Brain microvascular endothelial cell (primary cell): Measurements from ENCODE around the gene WNK1.
"Not testable (repeated sequence)": the region's sequence is repeated elsewhere in the genome, so short reads cannot be mapped to it uniquely, and the experiment has no call there.

Experiments used
- DNase-seq: peaks from one replicate; pipeline ENCODE4 v3.0.0-alpha.2; 2020
- H3K27ac ChIP-seq: fragments of 250-450 bp; sonication (Bioruptor Pico); 2 replicates; pipeline ENCODE4 v1.5.1; 2020; ENCODE audit warnings: mild to moderate bottlenecking, moderate library complexity
- H3K27me3 ChIP-seq: fragments of 250-450 bp; sonication (Bioruptor Pico); replicated peaks from 2 replicates; pipeline ENCODE4 v1.5.1; 2020; ENCODE audit warnings: mild to moderate bottlenecking
- H3K36me3 ChIP-seq: fragments of 250-450 bp; sonication (Bioruptor Pico); replicated peaks from 2 replicates; pipeline ENCODE4 v1.5.1; 2020; ENCODE audit warnings: mild to moderate bottlenecking
- H3K4me3 ChIP-seq: 2 replicates; pipeline ENCODE4 v1.5.1; 2011; ENCODE audit warnings: low read depth, mild to moderate bottlenecking, control low read depth, low read length, moderate library complexity
- in situ Hi-C: cut with HindIII; loops from 2 replicates; pipeline ENCODE4 v1.10.0; 2017; ENCODE audit warnings: low sequenced_read_pairs, low pct_ligation_motif_present
- TF ChIP-seq, protein P1 (sequence below): IDR thresholded peaks from 2 replicates; pipeline ENCODE4 v1.5.1; 2011; ENCODE audit warnings: low read depth, mild to moderate bottlenecking, moderate library complexity, low read length, control low read depth, inconsistent platforms; ENCODE audit errors: missing control alignments

The WNK1 gene

DNA sequence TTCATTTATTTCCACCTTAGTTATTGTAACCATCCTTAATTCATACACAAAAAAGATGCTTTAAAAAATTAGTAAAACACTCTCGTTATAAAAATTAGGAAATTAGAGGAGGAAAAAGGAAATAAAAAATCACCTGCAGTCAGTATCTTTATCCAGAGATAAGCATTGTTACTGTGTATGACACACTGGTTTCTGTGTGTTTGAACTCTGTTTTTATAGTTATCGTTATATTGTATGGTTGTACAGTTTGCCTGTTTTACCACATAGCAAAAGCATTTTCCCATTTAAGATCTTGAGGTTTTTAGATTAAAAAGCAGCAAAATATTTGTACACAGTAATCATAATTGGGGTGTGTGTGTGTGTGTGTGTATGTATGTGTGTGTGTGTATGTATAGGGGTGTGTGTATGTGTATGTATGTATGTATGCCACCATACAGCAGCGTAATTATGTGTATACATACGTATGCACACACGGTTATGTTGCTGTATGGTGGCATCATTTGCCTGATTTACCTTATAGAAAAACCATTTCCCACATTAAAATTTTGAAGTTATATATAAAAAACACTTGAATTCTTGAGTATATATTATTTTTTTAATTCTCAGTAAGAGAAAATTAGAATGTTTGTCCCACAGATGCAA, 19.8 kb downstream of the WNK1 start:
- TF ChIP-seq, protein P1, sequence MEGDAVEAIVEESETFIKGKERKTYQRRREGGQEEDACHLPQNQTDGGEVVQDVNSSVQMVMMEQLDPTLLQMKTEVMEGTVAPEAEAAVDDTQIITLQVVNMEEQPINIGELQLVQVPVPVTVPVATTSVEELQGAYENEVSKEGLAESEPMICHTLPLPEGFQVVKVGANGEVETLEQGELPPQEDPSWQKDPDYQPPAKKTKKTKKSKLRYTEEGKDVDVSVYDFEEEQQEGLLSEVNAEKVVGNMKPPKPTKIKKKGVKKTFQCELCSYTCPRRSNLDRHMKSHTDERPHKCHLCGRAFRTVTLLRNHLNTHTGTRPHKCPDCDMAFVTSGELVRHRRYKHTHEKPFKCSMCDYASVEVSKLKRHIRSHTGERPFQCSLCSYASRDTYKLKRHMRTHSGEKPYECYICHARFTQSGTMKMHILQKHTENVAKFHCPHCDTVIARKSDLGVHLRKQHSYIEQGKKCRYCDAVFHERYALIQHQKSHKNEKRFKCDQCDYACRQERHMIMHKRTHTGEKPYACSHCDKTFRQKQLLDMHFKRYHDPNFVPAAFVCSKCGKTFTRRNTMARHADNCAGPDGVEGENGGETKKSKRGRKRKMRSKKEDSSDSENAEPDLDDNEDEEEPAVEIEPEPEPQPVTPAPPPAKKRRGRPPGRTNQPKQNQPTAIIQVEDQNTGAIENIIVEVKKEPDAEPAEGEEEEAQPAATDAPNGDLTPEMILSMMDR: no peak
- H3K27me3 ChIP-seq: no peaks in the 10 kb centered on the region
- H3K4me3 ChIP-seq: no peak overlapping the region
- DNase-seq: no peak
- H3K27ac ChIP-seq: no peak overlapping the region
- H3K36me3 ChIP-seq: no peaks in the 10 kb centered on the region
- in situ Hi-C loops: no loop called here

DNA sequence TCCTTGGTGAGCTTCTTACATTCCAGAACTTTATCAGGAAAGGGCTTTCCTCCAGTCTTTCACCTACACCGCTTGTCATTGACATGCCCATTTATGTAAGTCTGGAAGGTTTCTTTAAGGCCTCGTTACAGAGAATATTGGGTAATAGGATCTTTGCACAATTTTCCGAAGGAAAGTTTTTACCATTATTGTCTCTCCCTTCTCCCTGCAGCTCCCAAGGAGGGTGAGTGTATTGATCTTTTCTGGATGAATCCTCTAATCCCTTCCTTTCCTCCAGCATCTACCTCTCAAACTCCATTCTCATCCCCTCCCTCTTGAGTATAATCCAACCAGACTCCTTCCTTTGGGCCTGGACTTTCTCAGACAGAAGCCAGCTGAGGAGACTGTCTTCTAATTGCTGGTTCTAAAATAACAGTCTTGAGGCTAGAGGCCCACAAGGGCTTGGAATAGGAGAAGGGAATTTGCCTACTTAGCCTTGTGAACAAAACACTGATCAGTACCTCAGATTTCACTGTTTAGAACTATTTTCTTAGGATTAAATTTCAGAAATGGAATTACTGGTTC, 21.8 kb downstream of the WNK1 start:
- no peak for DNase-seq
- TF ChIP-seq, protein P1: no peak
- in situ Hi-C loops: no loop called here
- Histone ChIP-seq H3K4me3 (no peak overlapping the region), H3K27ac (no peak overlapping the region), H3K36me3 (no peaks in the 10 kb centered on the region), H3K27me3 (no peaks in the 10 kb centered on the region)

DNA sequence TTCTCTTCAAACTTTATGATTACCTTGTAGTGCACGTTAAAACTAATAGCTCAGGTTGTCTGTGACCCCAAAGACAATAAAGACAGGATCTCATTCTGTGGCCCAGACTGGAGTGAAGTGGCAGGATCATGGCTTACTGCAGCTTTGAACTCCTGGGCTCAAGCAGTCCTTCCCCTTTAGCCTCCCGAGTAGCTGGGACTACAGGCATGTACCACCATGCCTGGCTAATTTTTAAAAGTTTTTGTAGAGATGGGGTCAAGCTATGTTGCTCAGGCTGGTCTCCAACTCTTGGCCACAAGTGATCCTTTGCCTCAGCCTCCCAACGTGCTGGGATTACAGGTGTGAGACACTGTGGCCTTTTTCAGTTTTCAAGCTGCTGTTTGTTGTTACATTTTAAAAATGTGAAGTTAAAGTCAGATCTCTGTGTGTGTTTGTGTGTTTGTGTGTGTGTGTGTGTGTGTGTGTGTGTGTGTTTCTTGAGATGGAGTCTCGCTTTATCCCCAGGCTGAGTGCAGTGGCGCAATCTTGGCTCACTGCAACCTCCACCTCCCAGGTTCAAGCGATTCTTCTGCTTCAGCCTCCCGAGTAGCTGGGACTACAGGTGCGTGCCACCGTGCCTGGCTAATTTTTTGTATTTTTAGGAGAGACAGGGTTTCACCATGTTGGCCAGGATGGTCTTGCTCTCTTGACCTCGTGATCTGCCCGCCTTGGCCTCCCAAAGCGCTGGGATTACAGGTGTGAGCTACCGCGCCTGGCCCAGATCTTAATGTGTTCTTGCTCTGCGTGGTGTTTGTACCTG, 23.8 kb downstream of the WNK1 start:
- DNase-seq, H3K27ac ChIP-seq, H3K4me3 ChIP-seq, H3K27me3 ChIP-seq, in situ Hi-C loops, H3K36me3 ChIP-seq: not testable (repeated sequence)

DNA sequence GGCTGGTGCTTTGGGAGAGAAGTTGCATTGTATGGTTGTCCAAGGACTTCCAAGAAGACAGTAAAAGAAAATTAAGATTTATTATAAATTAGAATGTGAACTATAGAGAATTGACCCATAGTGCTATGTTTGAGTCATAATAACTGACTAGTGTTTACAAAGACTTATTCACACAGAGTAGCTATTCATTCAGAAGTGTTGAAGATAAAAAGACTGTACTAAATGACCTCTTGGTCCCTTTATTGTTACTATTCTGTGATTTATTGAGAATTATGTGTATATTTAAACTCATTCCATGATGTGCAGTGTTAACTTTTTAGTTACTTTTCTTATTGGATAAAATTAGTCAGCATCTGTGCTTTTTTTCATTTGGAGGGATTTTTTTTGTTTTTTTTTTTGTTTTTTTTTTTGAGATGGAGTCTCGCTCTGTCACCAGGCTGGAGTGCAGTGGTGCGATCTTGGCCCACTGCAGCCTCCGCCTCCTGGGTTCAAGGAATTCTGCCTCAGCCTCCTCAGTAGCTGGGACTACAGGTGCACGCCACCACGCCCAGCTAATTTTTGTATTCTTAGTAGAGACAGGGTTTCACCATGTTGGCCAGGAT, 24.5 kb downstream of the WNK1 start:
- in situ Hi-C loops, H3K27ac ChIP-seq, H3K36me3 ChIP-seq, H3K4me3 ChIP-seq, H3K27me3 ChIP-seq, DNase-seq: not testable (repeated sequence)

DNA sequence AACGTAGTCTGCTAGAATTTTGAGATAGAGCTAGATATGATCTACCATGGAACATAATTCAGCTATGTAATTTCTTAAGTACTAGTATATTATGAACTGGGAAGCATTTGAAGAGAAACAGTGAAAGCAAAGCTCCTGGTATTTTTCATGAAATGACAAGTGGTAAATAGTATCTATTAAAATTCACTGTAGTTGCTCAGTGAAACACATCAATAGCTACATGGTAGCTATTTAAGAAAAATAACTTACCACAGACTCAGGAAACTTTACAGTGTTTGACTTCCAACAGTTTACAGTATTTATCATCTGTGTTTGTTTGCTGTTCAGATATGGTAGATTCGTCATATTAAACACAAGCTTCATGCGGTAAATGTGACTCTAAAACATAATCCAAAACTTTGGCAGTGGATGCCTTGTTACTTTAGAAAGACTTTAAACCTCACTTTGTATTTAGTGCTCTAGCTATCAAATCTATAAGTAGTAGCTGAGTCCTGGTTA, 25.2 kb downstream of the WNK1 start:
- Histone ChIP-seq H3K27me3 (no peaks in the 10 kb centered on the region), H3K4me3 (no peak overlapping the region), H3K27ac (no peak overlapping the region), H3K36me3 (no peaks in the 10 kb centered on the region)
- no peak for DNase-seq
- in situ Hi-C loops: no loop called here
- TF ChIP-seq, protein P1: no peak

DNA sequence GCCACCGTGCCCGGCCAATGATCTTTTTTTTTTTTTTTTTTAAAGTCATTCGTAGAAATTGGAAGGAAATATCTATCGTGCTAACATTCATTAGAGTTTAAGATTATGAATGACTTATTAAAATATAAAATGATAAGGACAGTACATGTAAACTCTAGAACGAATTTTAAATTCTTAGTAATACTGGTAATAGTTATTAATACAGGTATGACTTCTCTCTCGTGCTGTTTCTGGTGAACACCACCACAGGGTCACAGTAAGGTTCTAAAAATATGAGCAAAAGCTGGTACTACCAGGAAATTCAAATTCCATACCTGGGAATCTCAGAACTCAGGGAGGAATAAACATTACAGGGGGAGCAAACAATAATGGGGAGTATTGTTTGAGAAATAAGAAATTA, 26.2 kb downstream of the WNK1 start:
- no peak for DNase-seq
- H3K27ac ChIP-seq: no peak overlapping the region
- H3K27me3 ChIP-seq: no peaks in the 10 kb centered on the region
- TF ChIP-seq, protein P1: no peak
- no peak overlapping the region for H3K4me3 ChIP-seq
- in situ Hi-C loops: no loop called here
- H3K36me3 ChIP-seq: no peaks in the 10 kb centered on the region
